HG03045 (cell line): ENCODE measurements around the gene CCR5AS.

Source experiments
- ATAC-seq: cut with Tn5 transposase; IDR thresholded peaks from one replicate; pipeline ENCODE4 v1.9.1; 2021; ENCODE audit warnings: mild to moderate bottlenecking, moderate library complexity; ENCODE audit not compliant: unreplicated experiment

The CCR5AS gene

GRCh38 chr3:46381625-46382024 lies 25.2 kb downstream of the CCR5AS start:
- ATAC-seq: no peak

DNA sequence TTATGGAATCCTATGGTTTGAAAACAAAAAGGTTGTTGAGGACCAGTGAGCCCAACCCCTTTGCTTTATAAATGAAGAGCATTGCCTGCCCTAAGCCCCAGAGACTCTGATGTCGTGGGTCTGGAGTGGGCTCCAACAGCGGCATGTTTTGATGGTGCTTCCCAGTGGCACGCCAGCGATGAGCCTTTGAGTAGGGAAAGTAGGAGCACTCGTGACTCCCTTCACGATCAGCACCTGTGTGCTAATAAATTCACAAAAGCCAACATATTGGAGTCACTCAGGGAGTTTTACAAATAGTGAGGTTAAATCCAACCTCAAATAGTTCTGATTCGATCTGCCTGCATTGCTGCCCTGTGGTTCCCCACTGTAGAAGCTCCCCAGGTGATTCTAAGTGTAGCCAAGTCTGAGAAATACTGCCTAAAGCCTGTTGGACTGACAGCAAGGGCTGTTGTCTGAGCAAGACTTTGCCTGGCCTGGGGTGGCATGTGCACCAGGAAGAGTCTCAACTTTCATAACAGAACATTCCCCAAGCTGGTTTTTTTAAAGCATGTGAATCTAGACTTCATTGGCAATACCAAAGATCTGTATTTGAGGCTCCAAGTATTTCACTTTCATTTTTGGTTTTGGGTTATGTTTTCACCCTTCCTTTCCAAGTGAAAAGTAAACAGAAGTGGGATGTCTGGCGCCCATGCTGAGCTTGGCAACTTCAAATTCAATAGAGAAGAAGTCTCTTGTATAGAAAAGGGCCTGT lies 26.2 kb downstream of the CCR5AS start:
- no peak for ATAC-seq

DNA sequence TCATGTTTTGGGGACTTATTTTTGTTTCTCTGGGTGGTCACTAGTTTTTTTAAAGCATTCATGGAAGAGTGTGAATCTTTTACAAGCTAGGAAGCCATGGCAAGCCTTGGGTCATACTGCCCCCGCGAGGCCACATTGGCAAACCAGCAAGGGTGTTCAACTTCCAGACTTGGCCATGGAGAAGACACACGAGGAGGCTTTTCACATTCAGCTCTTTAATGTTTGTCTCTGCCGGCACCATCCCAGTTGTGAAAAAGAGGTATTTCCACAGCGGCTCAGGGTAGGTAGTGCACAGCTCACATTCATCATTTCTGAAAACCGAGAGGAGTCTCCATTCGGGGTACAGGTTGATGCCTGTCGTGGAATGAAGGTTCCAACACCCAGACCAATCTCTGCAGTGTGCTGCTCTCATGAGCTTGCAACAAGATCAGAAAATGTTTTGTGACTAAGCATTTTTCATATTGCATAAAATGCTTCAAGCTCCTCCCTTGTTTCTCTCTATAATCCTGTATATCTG lies 28.4 kb downstream of the CCR5AS start:
- no peak for ATAC-seq

GRCh38 chr3:46375814-46376213 lies 31.1 kb downstream of the CCR5AS start:
- ATAC-seq: no peak

GRCh38 chr3:46375218-46375617 lies 31.6 kb downstream of the CCR5AS start:
- ATAC-seq: no peak

DNA sequence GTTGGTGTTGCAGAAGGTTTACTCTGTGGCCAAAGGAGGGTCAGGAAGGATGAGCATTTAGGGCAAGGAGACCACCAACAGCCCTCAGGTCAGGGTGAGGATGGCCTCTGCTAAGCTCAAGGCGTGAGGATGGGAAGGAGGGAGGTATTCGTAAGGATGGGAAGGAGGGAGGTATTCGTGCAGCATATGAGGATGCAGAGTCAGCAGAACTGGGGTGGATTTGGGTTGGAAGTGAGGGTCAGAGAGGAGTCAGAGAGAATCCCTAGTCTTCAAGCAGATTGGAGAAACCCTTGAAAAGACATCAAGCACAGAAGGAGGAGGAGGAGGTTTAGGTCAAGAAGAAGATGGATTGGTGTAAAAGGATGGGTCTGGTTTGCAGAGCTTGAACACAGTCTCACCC lies 32.1 kb downstream of the CCR5AS start:
- no peak for ATAC-seq

- ATAC-seq: no peak
Observed at GRCh38 chr3:46372492-46373359, 34.1 kb downstream of the CCR5AS start.

GRCh38 chr3:46371519-46372340 lies 35.1 kb downstream of the CCR5AS start:
- no peak for ATAC-seq

- no peak for ATAC-seq
Observed at GRCh38 chr3:46370839-46371518, 35.9 kb downstream of the CCR5AS start, which contains the start of gene CCR5. TSS of gene CCR5 (plus strand) at chr3:46370946. CDS start at chr3:46372903, 1,957 bp downstream.

DNA sequence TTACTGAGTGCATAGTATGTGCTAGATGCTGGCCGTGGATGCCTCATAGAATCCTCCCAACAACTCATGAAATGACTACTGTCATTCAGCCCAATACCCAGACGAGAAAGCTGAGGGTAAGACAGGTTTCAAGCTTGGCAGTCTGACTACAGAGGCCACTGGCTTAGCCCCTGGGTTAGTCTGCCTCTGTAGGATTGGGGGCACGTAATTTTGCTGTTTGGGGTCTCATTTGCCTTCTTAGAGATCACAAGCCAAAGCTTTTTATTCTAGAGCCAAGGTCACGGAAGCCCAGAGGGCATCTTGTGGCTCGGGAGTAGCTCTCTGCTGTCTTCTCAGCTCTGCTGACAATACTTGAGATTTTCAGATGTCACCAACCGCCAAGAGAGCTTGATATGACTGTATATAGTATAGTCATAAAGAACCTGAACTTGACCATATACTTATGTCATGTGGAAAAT lies 37.2 kb downstream of the CCR5AS start:
- ATAC-seq: peak; percentile 70

- no peak for ATAC-seq
Observed at GRCh38 chr3:46369151-46369550, 37.7 kb downstream of the CCR5AS start.

DNA sequence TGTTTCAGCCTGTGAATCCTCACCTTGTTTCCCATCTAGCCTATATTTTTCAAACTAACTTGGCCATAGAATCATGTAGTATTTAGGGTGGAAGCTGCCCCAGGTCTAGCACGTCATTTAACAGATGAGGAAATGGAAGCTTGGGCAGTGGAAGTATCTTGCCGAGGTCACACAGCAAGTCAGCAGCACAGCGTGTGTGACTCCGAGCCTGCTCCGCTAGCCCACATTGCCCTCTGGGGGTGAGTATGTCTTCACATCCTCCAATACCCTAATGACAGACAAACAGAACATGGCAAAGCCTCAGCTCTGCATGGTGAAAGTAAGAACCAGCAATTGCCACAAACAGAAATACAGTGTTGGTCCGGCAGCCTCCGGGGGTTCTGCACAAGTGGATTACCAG lies 38.3 kb downstream of the CCR5AS start:
- no peak for ATAC-seq

- ATAC-seq: no peak
Observed at GRCh38 chr3:46367811-46368210, 39.1 kb downstream of the CCR5AS start.

DNA sequence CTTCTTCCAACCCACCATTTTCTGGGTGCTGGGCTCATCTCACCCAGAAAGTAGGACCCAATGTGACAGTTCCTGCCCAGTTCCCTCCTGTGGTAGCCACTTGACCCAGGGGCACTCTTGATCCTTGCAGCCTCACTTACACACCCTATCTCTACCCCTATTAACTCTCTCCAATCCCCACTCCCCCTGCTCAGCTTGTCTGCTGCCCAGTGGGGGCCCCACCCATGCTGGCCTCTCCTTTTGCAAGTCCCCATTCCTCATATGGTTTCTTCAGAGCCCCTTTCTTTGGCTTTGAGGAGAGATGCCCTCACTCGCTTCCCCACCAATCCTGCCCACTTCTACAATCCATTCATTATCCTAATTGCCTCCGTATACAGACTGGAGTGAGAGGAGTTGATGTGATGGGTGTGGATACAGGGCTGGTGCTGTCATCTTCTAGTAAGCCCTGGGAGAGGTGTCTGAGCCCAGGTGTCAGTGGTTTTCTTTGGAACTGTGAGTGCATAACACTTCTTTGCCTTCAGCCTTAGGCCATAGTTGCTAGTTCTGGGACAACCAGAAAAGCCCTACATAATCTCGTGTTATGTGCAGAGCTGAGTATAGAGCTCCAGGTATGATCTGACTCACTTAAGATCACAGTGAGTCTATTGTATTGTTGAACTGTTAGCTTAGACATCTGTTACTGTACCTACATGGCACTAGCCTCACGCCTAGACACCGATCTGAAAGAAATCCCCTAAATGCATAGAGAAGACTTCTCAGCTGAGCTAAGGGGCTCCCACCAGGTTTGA lies 40.9 kb downstream of the CCR5AS start:
- ATAC-seq: no peak

DNA sequence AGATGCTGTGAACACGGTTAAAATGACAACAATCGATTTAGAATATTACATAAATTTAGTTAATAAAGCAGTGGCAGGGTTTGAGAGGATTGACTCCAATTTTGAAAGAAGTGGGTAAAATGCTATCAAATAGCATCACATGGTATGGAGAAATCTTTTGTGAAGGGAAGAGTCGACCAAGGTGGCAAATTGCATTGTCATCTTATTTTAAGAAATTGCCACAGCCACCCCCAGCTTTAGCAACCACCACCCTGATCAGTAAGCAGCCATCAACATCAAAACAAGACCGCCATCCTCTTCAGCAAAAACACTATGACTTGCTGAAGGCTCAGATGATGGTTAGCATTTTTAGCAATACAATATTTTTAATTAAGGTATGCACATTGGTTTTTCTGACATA lies 41.8 kb downstream of the CCR5AS start:
- ATAC-seq: no peak

GRCh38 chr3:46361408-46362283 lies 45.2 kb downstream of the CCR5AS start:
- ATAC-seq: no peak

GRCh38 chr3:46360907-46361306 lies 46.0 kb downstream of the CCR5AS start:
- ATAC-seq: no peak

DNA sequence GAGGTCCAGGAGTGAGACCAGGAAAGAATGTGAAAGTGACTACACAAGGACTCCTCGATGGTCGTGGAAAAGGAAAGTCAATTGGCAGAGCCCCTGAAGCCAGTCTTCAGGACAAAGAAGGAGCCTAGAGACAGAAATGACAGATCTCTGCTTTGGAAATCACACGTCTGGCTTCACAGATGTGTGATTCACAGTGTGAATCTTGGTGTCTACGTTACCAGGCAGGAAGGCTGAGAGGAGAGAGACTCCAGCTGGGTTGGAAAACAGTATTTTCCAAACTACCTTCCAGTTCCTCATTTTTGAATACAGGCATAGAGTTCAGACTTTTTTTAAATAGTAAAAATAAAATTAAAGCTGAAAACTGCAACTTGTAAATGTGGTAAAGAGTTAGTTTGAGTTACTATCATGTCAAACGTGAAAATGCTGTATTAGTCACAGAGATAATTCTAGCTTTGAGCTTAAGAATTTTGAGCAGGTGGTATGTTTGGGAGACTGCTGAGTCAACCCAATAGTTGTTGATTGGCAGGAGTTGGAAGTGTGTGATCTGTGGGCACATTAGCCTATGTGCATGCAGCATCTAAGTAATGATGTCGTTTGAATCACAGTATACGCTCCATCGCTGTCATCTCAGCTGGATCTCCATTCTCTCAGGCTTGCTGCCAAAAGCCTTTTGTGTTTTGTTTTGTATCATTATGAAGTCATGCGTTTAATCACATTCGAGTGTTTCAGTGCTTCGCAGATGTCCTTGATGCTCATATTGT lies 47.0 kb downstream of the CCR5AS start:
- peak; percentile 57 for ATAC-seq
